ENCODE measurements around the gene TMEM43.

Gene TMEM43

GRCh38 chr3:14138878-14139655 lies 14.2 kb downstream of the TMEM43 start:
- DNase-seq (ENCODE audit: insufficient read length, low spot score), result no peak
- no peak for TF ChIP-seq CTCF (IDR thresholded peaks at IDR 0.05; ENCODE audit: insufficient read depth, missing control alignments)
- FAIRE-seq, result no peak

DNA sequence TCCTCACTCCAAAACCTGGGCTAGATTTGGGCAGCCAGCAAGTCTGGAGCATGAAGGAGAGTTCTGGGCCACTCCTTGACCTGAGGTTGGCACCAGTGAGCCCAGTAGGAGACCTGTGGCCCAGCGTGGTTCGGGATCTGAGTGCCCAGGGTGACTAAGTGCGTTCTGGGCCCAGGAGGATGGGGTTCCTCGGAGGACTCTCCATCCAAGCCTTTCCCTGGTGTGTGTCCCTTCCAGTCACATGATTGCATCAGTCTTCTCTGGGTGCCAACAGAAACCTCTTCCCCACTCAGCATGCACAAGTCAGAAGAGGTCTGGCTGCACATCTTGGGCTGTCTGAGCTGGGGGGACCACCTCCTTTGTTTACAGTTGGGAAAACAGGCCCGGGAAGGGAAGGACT lies 14.9 kb downstream of the TMEM43 start:
- no peak for TF ChIP-seq CTCF (IDR thresholded peaks at IDR 0.05; ENCODE audit: insufficient read depth, missing control alignments)
- DNase-seq (ENCODE audit: insufficient read length, low spot score) (no peak), FAIRE-seq (no peak)

GRCh38 chr3:14140668-14141067 lies 15.8 kb downstream of the TMEM43 start:
- DNase-seq (ENCODE audit: insufficient read length, low spot score), result no peak
- no peak for FAIRE-seq
- TF ChIP-seq CTCF (IDR thresholded peaks at IDR 0.05; ENCODE audit: insufficient read depth, missing control alignments), result no peak

- no peak for TF ChIP-seq CTCF (IDR thresholded peaks at IDR 0.05; ENCODE audit: insufficient read depth, missing control alignments)
- DNase-seq (ENCODE audit: insufficient read length, low spot score) (no peak), FAIRE-seq (no peak)
These were observed 16.3 kb downstream of the TMEM43 start for GRCh38 chr3:14141144-14141543.

DNA sequence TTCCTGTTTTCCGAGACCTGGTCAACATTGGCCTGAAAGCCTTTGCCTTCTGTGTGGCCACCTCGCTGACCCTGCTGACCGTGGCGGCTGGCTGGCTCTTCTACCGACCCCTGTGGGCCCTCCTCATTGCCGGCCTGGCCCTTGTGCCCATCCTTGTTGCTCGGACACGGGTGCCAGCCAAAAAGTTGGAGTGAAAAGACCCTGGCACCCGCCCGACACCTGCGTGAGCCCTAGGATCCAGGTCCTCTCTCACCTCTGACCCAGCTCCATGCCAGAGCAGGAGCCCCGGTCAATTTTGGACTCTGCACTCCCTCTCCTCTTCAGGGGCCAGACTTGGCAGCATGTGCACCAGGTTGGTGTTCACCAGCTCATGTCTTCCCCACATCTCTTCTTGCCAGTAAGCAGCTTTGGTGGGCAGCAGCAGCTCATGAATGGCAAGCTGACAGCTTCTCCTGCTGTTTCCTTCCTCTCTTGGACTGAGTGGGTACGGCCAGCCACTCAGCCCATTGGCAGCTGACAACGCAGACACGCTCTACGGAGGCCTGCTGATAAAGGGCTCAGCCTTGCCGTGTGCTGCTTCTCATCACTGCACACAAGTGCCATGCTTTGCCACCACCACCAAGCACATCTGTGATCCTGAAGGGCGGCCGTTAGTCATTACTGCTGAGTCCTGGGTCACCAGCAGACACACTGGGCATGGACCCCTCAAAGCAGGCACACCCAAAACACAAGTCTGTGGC lies 16.9 kb downstream of the TMEM43 start:
- FAIRE-seq (no peak), DNase-seq (ENCODE audit: insufficient read length, low spot score) (no peak)
- no peak for TF ChIP-seq CTCF (IDR thresholded peaks at IDR 0.05; ENCODE audit: insufficient read depth, missing control alignments)

- FAIRE-seq (no peak), DNase-seq (ENCODE audit: insufficient read length, low spot score) (no peak)
- no peak for TF ChIP-seq CTCF (IDR thresholded peaks at IDR 0.05; ENCODE audit: insufficient read depth, missing control alignments)
These were observed 17.9 kb downstream of the TMEM43 start for GRCh38 chr3:14142567-14143270.
